Gastroesophageal sphincter (tissue), 4 donors: ENCODE results near the gene APLP2. TPM values are rescaled to one million over a fixed set of nuclear protein-coding genes. Genes with fewer than 3 reads are reported as not detected.

Experiments used
- ATAC-seq: fragments of 150-250 bp; one replicate; pipeline ENCODE4 v1.9.1; 2016; ENCODE audit warnings: mild to moderate bottlenecking, moderate library complexity
- H3K27ac ChIP-seq, 4 donors: fragments of 200-600 bp; sonication (generic) in 3 of 4; 1 replicate in 3 of 4; 2 replicates in 1 of 4; pipeline ENCODE4 v1.5.1; 2016 to 2019
- H3K27me3 ChIP-seq: fragments of 200-600 bp; sonication (generic); one replicate; pipeline ENCODE4 v1.5.1; 2019
- H3K36me3 ChIP-seq, 2 donors: fragments of 200-600 bp; sonication (generic); one replicate each; pipeline ENCODE4 v1.5.1; 2019; ENCODE audit warnings: control low read depth in 1 of 2
- H3K4me1 ChIP-seq, 3 donors: fragments of 200-600 bp; sonication (generic); 1 replicate in 2 of 3; 2 replicates in 1 of 3; pipeline ENCODE4 v1.5.1; 2016 to 2019; ENCODE audit warnings: control low read depth in 2 of 3
- H3K4me3 ChIP-seq, 2 donors: fragments of 200-600 bp; sonication (generic); one replicate each; pipeline ENCODE4 v1.5.1; 2019; ENCODE audit warnings: mild to moderate bottlenecking in 1 of 2, moderate library complexity in 1 of 2
- H3K9me3 ChIP-seq, 3 donors: fragments of 200-600 bp; sonication (generic); one replicate each; pipeline ENCODE4 v1.5.1; 2017 to 2019; ENCODE audit warnings: control low read depth in 2 of 3
- EP300 ChIP-seq: sonication (generic); formaldehyde crosslinking; IDR thresholded peaks from one replicate; pipeline ENCODE4 v1.6.1; 2017; ENCODE audit warnings: antibody characterized with exemption, mild to moderate bottlenecking
- POLR2A ChIP-seq, 2 donors: fragments of 450-650 bp; IDR thresholded peaks; one replicate each; pipeline ENCODE4 v1.6.1; 2017; ENCODE audit warnings: antibody characterized with exemption in 2 of 2, mild to moderate bottlenecking in 2 of 2, moderate library complexity in 1 of 2
- POLR2AphosphoS5 ChIP-seq: sonication (generic); formaldehyde crosslinking; IDR thresholded peaks from one replicate; pipeline ENCODE4 v1.6.1; 2017; ENCODE audit warnings: antibody characterized with exemption
- WGBS, 2 donors: methylation state at CpG; one replicate each; pipeline ENCODE4 v1.1.5; 2018; ENCODE audit warnings: low coverage in 1 of 2; 5-methylcytosine and 5-hydroxymethylcytosine counted together
- total RNA-seq, 4 donors: library from RNA; depleted of rRNA; stranded (reverse); fragments of >200 nt; gene quantifications; one replicate each; pipeline ENCODE4 v1.1.0, GENCODE V29; 2016
- TF ChIP-seq, protein P1 (sequence below), 4 experiments: fragments of 200-600 bp in 2 of 4; fragments of 450-650 bp in 2 of 4; sonication (generic) in 1 of 4; IDR thresholded peaks; one replicate each; pipeline ENCODE4 v1.5.1; 2017 to 2019; ENCODE audit warnings: antibody characterized with exemption in 4 of 4, mild to moderate bottlenecking in 2 of 4, moderate library complexity in 2 of 4

APLP2 gene
- total RNA-seq, 4 donors from 2014 or later = 386 to 533 (median 452) TPM

DNA sequence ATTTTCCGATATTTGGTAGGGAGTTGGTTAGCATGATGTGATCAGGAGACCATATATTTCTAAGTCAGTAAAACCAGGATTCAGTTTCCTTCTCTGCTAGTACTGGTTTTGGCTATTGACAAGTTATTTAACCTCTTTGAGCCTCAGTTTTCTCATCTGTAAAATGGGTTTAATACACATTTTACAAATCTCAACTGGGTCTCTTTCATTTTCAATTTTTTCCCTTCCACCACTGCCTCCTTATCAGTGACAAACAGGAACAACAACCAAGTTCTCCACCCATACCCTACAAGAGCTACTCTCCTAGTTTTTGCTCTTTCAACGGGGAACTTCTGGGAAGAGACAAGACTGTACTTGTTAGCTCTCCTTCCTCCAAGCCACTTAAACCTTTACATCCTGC lies 6.2 kb upstream of the APLP2 start:
- Histone ChIP-seq H3K9me3 (no peaks in the 10 kb centered on the region), H3K4me1 (peaks cover 0 to 7% (median 6%) of the 10 kb centered on the region in 3 donors), H3K27ac (no peak overlapping the region), H3K4me3 (no peak overlapping the region), H3K27me3 (no peaks in the 10 kb centered on the region), H3K36me3 (no peaks in the 10 kb centered on the region)
- ATAC-seq = no peak
- 95 to 96% methylated on average over 2 of the region's 2 CpGs for WGBS, 2 donors
- TF ChIP-seq, protein P1, sequence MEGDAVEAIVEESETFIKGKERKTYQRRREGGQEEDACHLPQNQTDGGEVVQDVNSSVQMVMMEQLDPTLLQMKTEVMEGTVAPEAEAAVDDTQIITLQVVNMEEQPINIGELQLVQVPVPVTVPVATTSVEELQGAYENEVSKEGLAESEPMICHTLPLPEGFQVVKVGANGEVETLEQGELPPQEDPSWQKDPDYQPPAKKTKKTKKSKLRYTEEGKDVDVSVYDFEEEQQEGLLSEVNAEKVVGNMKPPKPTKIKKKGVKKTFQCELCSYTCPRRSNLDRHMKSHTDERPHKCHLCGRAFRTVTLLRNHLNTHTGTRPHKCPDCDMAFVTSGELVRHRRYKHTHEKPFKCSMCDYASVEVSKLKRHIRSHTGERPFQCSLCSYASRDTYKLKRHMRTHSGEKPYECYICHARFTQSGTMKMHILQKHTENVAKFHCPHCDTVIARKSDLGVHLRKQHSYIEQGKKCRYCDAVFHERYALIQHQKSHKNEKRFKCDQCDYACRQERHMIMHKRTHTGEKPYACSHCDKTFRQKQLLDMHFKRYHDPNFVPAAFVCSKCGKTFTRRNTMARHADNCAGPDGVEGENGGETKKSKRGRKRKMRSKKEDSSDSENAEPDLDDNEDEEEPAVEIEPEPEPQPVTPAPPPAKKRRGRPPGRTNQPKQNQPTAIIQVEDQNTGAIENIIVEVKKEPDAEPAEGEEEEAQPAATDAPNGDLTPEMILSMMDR (IDR thresholded peaks at IDR 0.05) = no peak
- TF ChIP-seq EP300 = no peak
- TF ChIP-seq POLR2A (IDR thresholded peaks at IDR 0.05) = no peak
- no peak for TF ChIP-seq POLR2AphosphoS5

DNA sequence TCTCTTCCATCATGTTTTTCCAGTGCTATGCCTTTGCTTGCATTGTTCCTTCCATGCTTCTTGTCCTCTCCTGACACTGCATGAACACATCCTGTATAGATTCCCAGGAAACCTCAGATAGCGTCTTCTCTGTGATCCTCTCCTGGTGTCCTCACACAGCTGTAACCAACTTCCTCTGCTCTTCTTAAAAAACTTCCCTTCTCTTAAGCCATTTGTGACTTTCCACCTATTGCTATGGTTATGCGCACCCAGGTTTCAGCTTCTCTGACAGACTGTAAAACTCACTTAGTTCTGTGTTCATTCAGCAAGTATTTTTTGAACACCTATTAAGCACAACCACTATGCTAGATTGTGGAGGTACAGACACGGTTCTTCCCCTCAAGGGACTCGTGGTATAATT lies 5.1 kb upstream of the APLP2 start:
- Histone ChIP-seq H3K4me1 (peaks cover 0 to 14% (median 7%) of the 10 kb centered on the region in 3 donors), H3K4me3 (no peak overlapping the region), H3K36me3 (no peaks in the 10 kb centered on the region), H3K9me3 (no peaks in the 10 kb centered on the region), H3K27me3 (no peaks in the 10 kb centered on the region), H3K27ac (no peak overlapping the region)
- 80 to 82% methylated on average over 1 to 4 of the region's 4 CpGs for WGBS, 2 donors
- TF ChIP-seq EP300 (no peak), POLR2A (IDR thresholded peaks at IDR 0.05) (no peak), POLR2AphosphoS5 (no peak)
- TF ChIP-seq, protein P1 (IDR thresholded peaks at IDR 0.05) = no peak
- no peak for ATAC-seq

DNA sequence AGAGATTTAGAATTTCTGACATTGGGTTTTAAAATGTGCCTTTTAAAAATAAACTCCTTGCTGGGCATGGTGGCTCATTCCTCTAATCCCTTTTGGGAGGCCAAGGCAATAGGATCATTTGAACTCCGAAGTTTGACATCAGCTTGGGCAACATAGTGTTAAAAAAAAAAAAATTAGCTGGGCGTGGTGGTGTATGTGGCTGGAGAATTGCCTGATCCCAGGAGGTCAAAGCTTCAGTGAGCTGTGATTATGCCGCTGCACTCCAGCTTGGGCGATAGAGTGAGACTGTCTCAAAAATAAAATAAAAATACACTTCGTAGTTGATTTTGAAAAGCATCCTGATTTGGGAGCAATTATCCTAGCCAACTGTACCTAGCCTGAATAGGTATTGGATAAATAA lies 3.4 kb upstream of the APLP2 start:
- WGBS, 2 donors = 38 to 59% methylated on average over 4 to 5 of the region's 5 CpGs
- TF ChIP-seq POLR2A (IDR thresholded peaks at IDR 0.05) = no peak
- TF ChIP-seq, protein P1 (IDR thresholded peaks at IDR 0.05) = no peak
- TF ChIP-seq EP300 = no peak
- no peak for TF ChIP-seq POLR2AphosphoS5
- no peak for ATAC-seq

DNA sequence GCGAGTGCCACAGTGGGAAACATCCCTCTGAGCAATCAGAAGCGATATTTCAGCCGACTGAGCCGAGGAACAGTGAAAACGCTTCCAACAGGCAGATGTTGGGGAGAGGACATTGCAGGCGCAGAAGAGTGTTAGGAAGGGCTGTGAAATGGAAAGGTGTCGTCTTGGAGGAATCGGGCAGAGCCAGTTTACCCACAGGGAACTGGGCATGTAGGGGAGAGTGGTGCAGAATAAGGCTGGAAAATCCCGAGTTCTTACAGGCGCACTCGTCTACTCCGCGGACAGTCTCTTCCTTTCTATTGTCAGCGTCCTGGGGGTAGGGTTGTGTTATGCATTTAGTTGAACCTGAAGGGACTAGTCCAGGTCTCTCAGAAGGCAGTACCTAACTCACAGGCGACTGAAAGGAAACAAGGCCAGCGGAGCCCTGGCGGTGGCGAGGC lies 1.1 kb upstream of the APLP2 start:
- Histone ChIP-seq H3K9me3 (no peaks in the 10 kb centered on the region), H3K4me1 (peaks cover 0 to 35% (median 14%) of the 10 kb centered on the region in 3 donors), H3K36me3 (no peaks in the 10 kb centered on the region), H3K4me3 (peak overlapping the region; percentile 56 to 97), H3K27me3 (no peaks in the 10 kb centered on the region), H3K27ac (peak overlapping the region; percentile 85 to 97 (median 95))
- no peak for TF ChIP-seq POLR2A (IDR thresholded peaks at IDR 0.05)
- TF ChIP-seq POLR2AphosphoS5 = no peak
- TF ChIP-seq, protein P1 (IDR thresholded peaks at IDR 0.05) = peak in 1 of 4 experiments; percentile 9
- no peak for ATAC-seq
- WGBS, 2 donors = 34 to 50% methylated on average over 5 to 16 of the region's 18 CpGs

More for the DNA sequence above, 3.4 kb upstream of the APLP2 start:
- Histone ChIP-seq H3K36me3 (no peaks in the 10 kb centered on the region), H3K27ac (no peak overlapping the region), H3K9me3 (no peaks in the 10 kb centered on the region), H3K4me3 (no peak overlapping the region), H3K27me3 (no peaks in the 10 kb centered on the region), H3K4me1 (peaks cover 0 to 17% (median 7%) of the 10 kb centered on the region in 3 donors)

DNA sequence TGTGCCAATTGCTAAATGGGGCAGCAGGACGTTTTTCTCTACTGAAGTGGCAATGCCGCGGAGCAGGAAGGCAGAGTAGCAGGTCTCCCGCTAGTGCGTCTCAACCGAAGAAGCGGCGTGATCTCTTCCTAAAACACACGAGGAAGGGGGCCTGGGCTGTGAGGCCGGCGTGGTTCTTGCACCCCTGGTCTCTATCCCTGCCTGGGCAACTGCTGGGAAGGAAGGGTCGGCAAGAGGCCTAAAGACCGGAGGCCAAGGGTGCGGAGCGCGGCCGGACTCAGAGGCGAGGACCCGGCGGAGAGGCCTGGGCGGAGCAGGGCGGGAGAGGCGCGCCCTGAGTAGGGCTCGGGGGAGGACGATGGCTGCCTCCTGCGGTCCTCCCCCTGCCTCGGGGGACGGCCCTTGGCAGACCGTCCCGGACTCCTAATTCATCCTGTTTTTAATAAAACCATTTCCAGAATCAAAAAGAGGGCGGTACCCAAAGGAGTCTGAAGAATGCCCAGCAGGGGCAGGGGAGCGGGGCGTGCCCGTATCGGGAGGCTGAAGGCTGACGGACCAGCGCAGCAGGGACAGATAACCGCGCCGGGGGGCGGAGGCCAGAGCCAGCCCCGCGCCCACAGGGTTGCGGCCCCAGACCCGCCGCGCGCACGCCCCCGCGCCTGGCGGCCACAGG lies 572 bp upstream of the APLP2 start:
- peaks cover 0 to 40% (median 14%) of the 10 kb centered on the region in 3 donors for H3K4me1 ChIP-seq
- TF ChIP-seq POLR2AphosphoS5 (peak; percentile 37), POLR2A (IDR thresholded peaks at IDR 0.05) (peak; percentile 41 to 60), EP300 (no peak)
- TF ChIP-seq, protein P1 (IDR thresholded peaks at IDR 0.05) = peak in 3 of 4 experiments; percentile 7 to 60 (median 58)
- peak overlapping the region; percentile 85 to 97 (median 95) for H3K27ac ChIP-seq
- H3K36me3 ChIP-seq = no peaks in the 10 kb centered on the region
- WGBS, 2 donors = 0% methylated on average over 3 of the region's 53 CpGs; no CpG with 5 or more reads in 1 of the 2 donors
- no peaks in the 10 kb centered on the region for H3K9me3 ChIP-seq
- ATAC-seq = peak; percentile 88
- H3K27me3 ChIP-seq = no peaks in the 10 kb centered on the region
- peak overlapping the region; percentile 56 to 97 for H3K4me3 ChIP-seq
